ENCODE measurements around the gene VASH1.

GRCh38 chr14:76762411-76763095, 1.3 kb downstream of the VASH1 start:
- no peak for TF ChIP-seq FOS (IDR thresholded peaks at IDR 0.05; ENCODE audit: borderline replicate concordance, insufficient read depth, low read length)
- TF ChIP-seq, protein P1, sequence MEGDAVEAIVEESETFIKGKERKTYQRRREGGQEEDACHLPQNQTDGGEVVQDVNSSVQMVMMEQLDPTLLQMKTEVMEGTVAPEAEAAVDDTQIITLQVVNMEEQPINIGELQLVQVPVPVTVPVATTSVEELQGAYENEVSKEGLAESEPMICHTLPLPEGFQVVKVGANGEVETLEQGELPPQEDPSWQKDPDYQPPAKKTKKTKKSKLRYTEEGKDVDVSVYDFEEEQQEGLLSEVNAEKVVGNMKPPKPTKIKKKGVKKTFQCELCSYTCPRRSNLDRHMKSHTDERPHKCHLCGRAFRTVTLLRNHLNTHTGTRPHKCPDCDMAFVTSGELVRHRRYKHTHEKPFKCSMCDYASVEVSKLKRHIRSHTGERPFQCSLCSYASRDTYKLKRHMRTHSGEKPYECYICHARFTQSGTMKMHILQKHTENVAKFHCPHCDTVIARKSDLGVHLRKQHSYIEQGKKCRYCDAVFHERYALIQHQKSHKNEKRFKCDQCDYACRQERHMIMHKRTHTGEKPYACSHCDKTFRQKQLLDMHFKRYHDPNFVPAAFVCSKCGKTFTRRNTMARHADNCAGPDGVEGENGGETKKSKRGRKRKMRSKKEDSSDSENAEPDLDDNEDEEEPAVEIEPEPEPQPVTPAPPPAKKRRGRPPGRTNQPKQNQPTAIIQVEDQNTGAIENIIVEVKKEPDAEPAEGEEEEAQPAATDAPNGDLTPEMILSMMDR (IDR thresholded peaks at IDR 0.05; ENCODE audit: extremely low read depth in 1 of 2, insufficient read depth in 1 of 2, low read depth in 1 of 2, low read length in 2 of 2) = no peak
- TF ChIP-seq EZH2 (IDR thresholded peaks at IDR 0.05; ENCODE audit: borderline replicate concordance, low read depth, low read length, severe bottlenecking) = no peak
